Left lung (tissue), 10 donors: ENCODE data around the gene TMEM192. TPM values are rescaled to one million over a fixed set of nuclear protein-coding genes. Genes with fewer than 3 reads are reported as not detected.

Source experiments
- ATAC-seq: fragments of 200-7000 bp; cut with Tn5 transposase; one replicate; pipeline ENCODE4 v1.9.1; 2020; ENCODE audit warnings: moderate library complexity
- DNase-seq, 4 donors: peaks; one replicate each; pipeline ENCODE4 v3.0.0-alpha.2; 2013 to 2020
- H3K27ac ChIP-seq, 2 donors: fragments of 200-600 bp; sonication (generic) in 1 of 2; one replicate each; pipeline versions ENCODE4 v1.5.0 to v1.8.0; 2020 to 2021
- H3K27me3 ChIP-seq, 2 donors: fragments of 200-600 bp; sonication (generic) in 1 of 2; one replicate each; pipeline versions ENCODE4 v1.5.0 to v1.8.0; 2020 to 2021
- H3K36me3 ChIP-seq, 2 donors: fragments of 200-600 bp; sonication (generic) in 1 of 2; one replicate each; pipeline versions ENCODE4 v1.5.0 to v1.8.0; 2020 to 2021
- H3K4me1 ChIP-seq, 2 donors: fragments of 200-600 bp; one replicate each; pipeline ENCODE4 v1.8.0; 2021
- H3K4me3 ChIP-seq, 2 donors: fragments of 200-600 bp; sonication (generic) in 1 of 2; one replicate each; pipeline versions ENCODE4 v1.5.0 to v1.8.0; 2020 to 2021; ENCODE audit warnings: mild to moderate bottlenecking in 1 of 2
- H3K9me3 ChIP-seq, 2 donors: fragments of 200-600 bp; sonication (generic) in 1 of 2; one replicate each; pipeline versions ENCODE4 v1.5.0 to v1.8.0; 2020 to 2021
- CTCF ChIP-seq, 2 donors: fragments of 200-600 bp; sonication (generic) in 1 of 2; IDR thresholded peaks; one replicate each; pipeline versions ENCODE4 v1.5.0 to v1.8.0; 2021; ENCODE audit warnings: antibody characterized with exemption in 2 of 2
- intact Hi-C, 2 donors: fragments of 100-400 bp; cut with DNase I; formaldehyde crosslinking; loops; one replicate each; pipeline versions ENCODE4 v1.11.2 to v1.14.2; 2022
- polyA plus RNA-seq, 6 donors: library from polyadenylated mRNA; unstranded; fragments of 120-200 nt; gene quantifications; one replicate each; pipeline ENCODE4 v1.2.1, GENCODE V29; 2013; ENCODE audit not compliant: insufficient read length in 6 of 6
- total RNA-seq, 2 donors: library from RNA; stranded (reverse); fragmentation: NEBNext Ultra II Directional; extraction: Animal tissue kit (Norgen Biotek cat#: 25700); gene quantifications; one replicate each; pipeline ENCODE4 v1.2.1, GENCODE V29; 2021
- donor health status: DM: no; HTN: yes; CAD: no.
- donor health status: DM: no; HTN: no; CAD: no.

Gene TMEM192
- total and polyA plus RNA-seq, 8 donors, result 16.8 to 25.8 (median 19.6) TPM

GRCh38 chr4:165124488-165124887, 11.8 kb upstream of the TMEM192 start:
- DNase-seq, result no peak
- intact Hi-C loops, result no loop called here

DNA sequence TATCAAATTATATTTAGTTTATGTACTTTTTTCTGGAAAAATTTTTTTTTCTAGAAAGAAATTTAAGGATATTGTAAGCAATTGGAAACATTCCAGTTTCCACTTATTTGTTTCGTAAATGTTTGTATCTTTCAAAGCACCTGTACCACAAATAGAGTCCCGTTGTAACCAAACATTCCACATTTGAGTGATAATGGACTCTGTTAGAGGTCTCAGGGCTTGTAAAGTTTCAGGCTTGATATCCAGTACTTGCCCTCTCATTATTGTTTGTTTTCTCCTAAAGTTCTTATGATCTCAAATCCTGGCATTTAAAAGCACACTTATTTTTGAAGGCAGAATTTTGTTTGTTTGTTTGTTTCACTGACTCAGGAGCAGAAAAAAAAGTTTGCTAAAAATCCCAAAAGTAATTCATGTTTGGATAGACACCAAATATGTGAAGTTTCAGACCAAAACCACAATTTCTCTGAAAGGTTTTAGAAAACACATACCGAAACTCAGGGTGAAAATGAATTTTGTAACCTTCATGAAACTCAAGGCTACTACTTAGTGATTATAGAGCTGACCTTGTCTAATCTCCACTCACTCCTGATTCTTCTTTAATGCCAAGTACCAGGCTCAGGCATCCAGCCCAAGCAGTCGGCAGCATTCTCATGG, 5.7 kb upstream of the TMEM192 start:
- Histone ChIP-seq H3K4me3 (no peak overlapping the region), H3K36me3 (no peaks in the 10 kb centered on the region), H3K27ac (no peak overlapping the region), H3K9me3 (no peaks in the 10 kb centered on the region), H3K27me3 (no peaks in the 10 kb centered on the region), H3K4me1 (peaks cover 0 to 3% of the 10 kb centered on the region in 2 donors)
- TF ChIP-seq CTCF (IDR thresholded peaks at IDR 0.05), result no peak
- intact Hi-C loops, result no loop called here
- no peak for DNase-seq
- ATAC-seq, result no peak

More at GRCh38 chr4:165124488-165124887, 11.8 kb upstream of the TMEM192 start:
- no peak for TF ChIP-seq CTCF (IDR thresholded peaks at IDR 0.05)
- H3K36me3 ChIP-seq, result no peaks in the 10 kb centered on the region
- ATAC-seq, result no peak
- H3K27ac ChIP-seq, result no peak overlapping the region
- no peaks in the 10 kb centered on the region for H3K9me3 ChIP-seq
- H3K4me1 ChIP-seq, result no peaks in the 10 kb centered on the region
- H3K27me3 ChIP-seq, result peaks cover 0 to 7% of the 10 kb centered on the region in 2 donors
- H3K4me3 ChIP-seq, result no peak overlapping the region

DNA sequence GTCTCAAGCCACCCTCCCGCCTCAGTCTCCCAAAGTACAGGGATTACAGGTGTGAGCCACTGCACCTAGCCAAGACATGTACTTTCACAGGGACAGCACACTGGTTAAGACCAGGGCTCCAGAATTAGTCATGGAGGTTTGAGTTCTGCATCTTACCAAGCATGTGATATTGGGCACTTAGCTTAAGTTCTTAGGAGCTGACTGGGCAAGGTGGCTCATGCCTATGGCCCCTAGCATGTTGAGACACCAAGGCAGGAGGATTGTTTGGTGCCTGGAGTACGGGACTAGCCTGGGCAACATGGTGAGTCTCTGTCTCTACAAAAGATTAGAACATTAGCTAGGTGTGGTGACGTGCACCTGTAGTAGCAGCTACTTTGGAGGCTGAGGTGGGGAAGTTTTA, 2.6 kb upstream of the TMEM192 start:
- ATAC-seq (no peak), DNase-seq (no peak)
- intact Hi-C loops, result no loop called here
- TF ChIP-seq CTCF (IDR thresholded peaks at IDR 0.05), result no peak
- Histone ChIP-seq H3K4me1 (peaks cover 4 to 12% of the 10 kb centered on the region in 2 donors), H3K9me3 (no peaks in the 10 kb centered on the region), H3K27ac (no peak overlapping the region), H3K27me3 (no peaks in the 10 kb centered on the region), H3K4me3 (no peak overlapping the region), H3K36me3 (no peaks in the 10 kb centered on the region)

DNA sequence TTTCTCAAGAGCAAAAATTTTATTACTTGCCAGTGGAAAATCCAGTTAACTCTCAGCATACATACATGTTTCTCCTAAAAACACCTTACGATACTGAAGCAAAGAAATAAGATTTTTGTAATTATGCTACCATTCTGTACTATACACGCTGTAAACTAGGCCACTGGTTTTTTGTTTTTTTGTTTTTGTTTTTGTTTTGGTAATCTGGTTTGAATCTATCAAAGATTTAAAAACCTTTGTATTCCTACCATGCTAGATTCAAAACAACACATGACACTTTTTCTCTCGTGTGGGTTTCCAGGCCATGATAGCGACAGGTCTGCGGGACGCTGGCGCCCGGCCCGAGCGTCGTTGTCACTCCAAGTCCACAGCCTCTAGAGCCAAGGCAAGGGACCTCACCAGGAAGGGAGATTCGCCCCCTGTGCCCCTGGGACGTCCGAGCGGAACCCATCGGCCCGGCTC, 723 bp downstream of the TMEM192 start:
- Histone ChIP-seq H3K4me3 (peak overlapping the region; percentile 98 to 99), H3K36me3 (no peaks in the 10 kb centered on the region), H3K27me3 (no peaks in the 10 kb centered on the region), H3K27ac (peak overlapping the region; percentile 88), H3K9me3 (no peaks in the 10 kb centered on the region), H3K4me1 (peaks cover 4 to 12% of the 10 kb centered on the region in 2 donors)
- TF ChIP-seq CTCF (IDR thresholded peaks at IDR 0.05), result no peak
- no peak for DNase-seq
- intact Hi-C loops, result no loop called here
- no peak for ATAC-seq

- DNase-seq (no peak), ATAC-seq (no peak)
- intact Hi-C loops, result no loop called here
- Histone ChIP-seq H3K9me3 (no peaks in the 10 kb centered on the region), H3K27me3 (no peaks in the 10 kb centered on the region), H3K4me1 (peaks cover 0 to 2% of the 10 kb centered on the region in 2 donors), H3K4me3 (no peak overlapping the region), H3K27ac (no peak overlapping the region), H3K36me3 (peaks cover 0 to 14% of the 10 kb centered on the region in 2 donors)
- no peak for TF ChIP-seq CTCF (IDR thresholded peaks at IDR 0.05)
Observed at GRCh38 chr4:165106518-165106917, 6.1 kb downstream of the TMEM192 start.
